ENCODE measurements around the gene RAC3. TPM values are rescaled to one million over a fixed set of nuclear protein-coding genes. Genes with fewer than 3 reads are reported as not detected.

Gene RAC3
- total and polyA plus RNA-seq, 8 donors, result 4.2 to 23.4 (median 14.0) TPM

- no peak for TF ChIP-seq CTCF (IDR thresholded peaks at IDR 0.05)
- Histone ChIP-seq H3K9me3 (no peaks in the 10 kb centered on the region), H3K4me3 (no peak overlapping the region), H3K4me1 (peaks cover 18 to 28% of the 10 kb centered on the region in 2 donors), H3K27ac (no peak overlapping the region), H3K27me3 (no peaks in the 10 kb centered on the region), H3K36me3 (peaks cover 0 to 63% of the 10 kb centered on the region in 2 donors)
- intact Hi-C loops (cut with DNase I), result no loop called here
- peak in 1 of 4 donors; percentile 64 for DNase-seq
- no peak for ATAC-seq
Observed at GRCh38 chr17:82062076-82062983, 30.9 kb downstream of the RAC3 start.

GRCh38 chr17:82062984-82063368 is 31.5 kb downstream of the RAC3 start:
- no peak for TF ChIP-seq CTCF (IDR thresholded peaks at IDR 0.05)
- Histone ChIP-seq H3K9me3 (no peaks in the 10 kb centered on the region), H3K36me3 (peaks cover 0 to 57% of the 10 kb centered on the region in 2 donors), H3K4me3 (no peak overlapping the region), H3K27me3 (no peaks in the 10 kb centered on the region), H3K27ac (no peak overlapping the region), H3K4me1 (peaks cover 18 to 28% of the 10 kb centered on the region in 2 donors)
- intact Hi-C loops (cut with DNase I), result no loop called here
- ATAC-seq (no peak), DNase-seq (peak in 1 of 4 donors; percentile 67)

GRCh38 chr17:82063424-82064415 is 32.2 kb downstream of the RAC3 start:
- Histone ChIP-seq H3K4me1 (peaks cover 18 to 28% of the 10 kb centered on the region in 2 donors), H3K27me3 (no peaks in the 10 kb centered on the region), H3K36me3 (peaks cover 0 to 49% of the 10 kb centered on the region in 2 donors), H3K9me3 (no peaks in the 10 kb centered on the region), H3K27ac (no peak overlapping the region), H3K4me3 (peak overlapping the region in 1 of 2 donors; percentile 91)
- intact Hi-C loops (cut with DNase I), result no loop called here
- ATAC-seq, result no peak
- TF ChIP-seq CTCF (IDR thresholded peaks at IDR 0.05), result no peak
- peak in 1 of 4 donors; percentile 59 for DNase-seq

- DNase-seq (peak in 1 of 4 donors; percentile 76), ATAC-seq (peak; percentile 61)
- peak overlapping the region in 1 of 2 donors; percentile 76 for H3K27ac ChIP-seq
- TF ChIP-seq CTCF (IDR thresholded peaks at IDR 0.05), result no peak
- H3K4me3 ChIP-seq, result peak overlapping the region; percentile 76 to 91
- intact Hi-C loops (cut with DNase I), result no loop called here
- no peaks in the 10 kb centered on the region for H3K9me3 ChIP-seq
- H3K4me1 ChIP-seq, result peaks cover 18 to 28% of the 10 kb centered on the region in 2 donors
- no peaks in the 10 kb centered on the region for H3K27me3 ChIP-seq
- H3K36me3 ChIP-seq, result peaks cover 0 to 40% of the 10 kb centered on the region in 2 donors
Observed at GRCh38 chr17:82064433-82065192, 33.1 kb downstream of the RAC3 start.

Data from left lung (tissue), 10 donors.